Kidney epithelial cell (primary cell): ENCODE results near the gene IMPA2. TPM values are rescaled to one million over a fixed set of nuclear protein-coding genes. Genes with fewer than 3 reads are reported as not detected.

Source experiments
- DNase-seq: peaks from one replicate; pipeline ENCODE4 v3.0.0-alpha.2; 2010; ENCODE audit warnings: low read depth
- H3K27me3 ChIP-seq: 2 replicates; pipeline ENCODE4 v1.6.0; 2011; ENCODE audit warnings: low read length; ENCODE audit not compliant: control insufficient read depth, insufficient read depth
- H3K36me3 ChIP-seq: 2 replicates; pipeline ENCODE4 v1.5.1; 2011; ENCODE audit warnings: low read length; ENCODE audit not compliant: control insufficient read depth, insufficient read depth
- H3K4me3 ChIP-seq: 2 replicates; pipeline ENCODE4 v1.5.1; 2011; ENCODE audit warnings: low read depth, mild to moderate bottlenecking, control low read depth, low read length
- CTCF ChIP-seq: IDR thresholded peaks from 2 replicates; pipeline ENCODE4 v1.5.1; 2011; ENCODE audit warnings: mild to moderate bottlenecking, moderate library complexity, low read length, control low read depth, inconsistent platforms; ENCODE audit not compliant: insufficient read depth, poor library complexity, severe bottlenecking
- total RNA-seq: library from RNA; depleted of rRNA; stranded (reverse); fragments of >200 nt; gene quantifications from 2 replicates; pipeline ENCODE4 v1.2.3, GENCODE V29; 2015

IMPA2 gene
- total RNA-seq, 1 donor from 2014 or later: 24.9 TPM

GRCh38 chr18:12028674-12029073 is 47.4 kb downstream of the IMPA2 start:
- no peak for TF ChIP-seq CTCF
- H3K4me3 ChIP-seq: no peak overlapping the region
- H3K27me3 ChIP-seq: no peaks in the 10 kb centered on the region
- H3K36me3 ChIP-seq: peaks cover 2% of the 10 kb centered on the region
- no peak for DNase-seq

- Histone ChIP-seq H3K27me3 (no peaks in the 10 kb centered on the region), H3K36me3 (no peaks in the 10 kb centered on the region), H3K4me3 (no peak overlapping the region)
- no peak for DNase-seq
- TF ChIP-seq CTCF: no peak
Measured at GRCh38 chr18:12029786-12030584, 48.7 kb downstream of the IMPA2 start.

- H3K27me3 ChIP-seq: no peaks in the 10 kb centered on the region
- no peak for TF ChIP-seq CTCF
- H3K4me3 ChIP-seq: no peak overlapping the region
- no peak for DNase-seq
- H3K36me3 ChIP-seq: no peaks in the 10 kb centered on the region
Measured at GRCh38 chr18:12030670-12031069, 49.4 kb downstream of the IMPA2 start.

- TF ChIP-seq CTCF: no peak
- Histone ChIP-seq H3K36me3 (no peaks in the 10 kb centered on the region), H3K4me3 (no peak overlapping the region), H3K27me3 (no peaks in the 10 kb centered on the region)
- DNase-seq: no peak
Measured at GRCh38 chr18:12031181-12031580, 49.9 kb downstream of the IMPA2 start.

- no peaks in the 10 kb centered on the region for H3K36me3 ChIP-seq
- TF ChIP-seq CTCF: no peak
- no peak for DNase-seq
- H3K4me3 ChIP-seq: no peak overlapping the region
- no peaks in the 10 kb centered on the region for H3K27me3 ChIP-seq
Measured at GRCh38 chr18:12031846-12032245, 50.5 kb downstream of the IMPA2 start.
